HG03442 (cell line): ENCODE measurements around the gene CLIP2.
"Not testable (repeated sequence)": the region's sequence is repeated elsewhere in the genome, so short reads cannot be mapped to it uniquely, and the experiment has no call there.

Source experiments
- ATAC-seq: cut with Tn5 transposase; IDR thresholded peaks from one replicate; pipeline ENCODE4 v1.9.1; 2021; ENCODE audit warnings: mild to moderate bottlenecking, moderate library complexity; ENCODE audit not compliant: unreplicated experiment

CLIP2 gene

DNA sequence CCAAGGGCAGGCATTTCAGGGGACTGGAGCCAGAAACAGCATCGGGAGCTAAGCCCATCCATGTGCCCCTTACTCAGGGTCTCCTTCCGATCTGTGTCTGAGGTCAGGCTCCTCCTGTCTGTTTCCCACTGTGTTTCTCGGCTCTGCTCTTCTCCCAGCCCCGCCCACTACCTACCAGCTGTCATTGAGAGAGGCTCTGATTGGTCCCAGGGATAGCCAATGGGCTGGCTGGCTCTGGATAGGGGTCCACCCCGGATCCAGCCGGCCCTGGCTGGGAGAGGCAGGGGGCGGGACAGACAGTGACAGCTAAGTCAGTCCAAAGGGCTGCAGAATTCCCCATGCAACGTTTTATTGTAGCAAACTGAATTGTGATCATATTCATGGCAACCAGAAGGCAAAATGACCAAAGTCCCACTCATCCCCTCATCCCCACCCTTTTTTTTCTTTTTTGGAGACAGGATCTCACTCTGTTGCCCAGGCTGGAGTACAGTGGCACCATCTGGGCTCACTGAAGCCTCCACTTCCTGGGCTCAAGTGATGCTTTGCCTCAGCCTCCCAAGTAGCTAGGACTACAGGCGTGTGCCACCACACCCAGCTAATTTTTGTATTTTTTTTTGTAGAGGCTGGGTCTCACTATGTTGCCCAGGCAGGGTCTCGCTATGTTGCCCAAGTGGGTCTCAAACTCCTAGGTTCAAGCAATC lies 76.3 kb downstream of the CLIP2 start:
- ATAC-seq: no peak

DNA sequence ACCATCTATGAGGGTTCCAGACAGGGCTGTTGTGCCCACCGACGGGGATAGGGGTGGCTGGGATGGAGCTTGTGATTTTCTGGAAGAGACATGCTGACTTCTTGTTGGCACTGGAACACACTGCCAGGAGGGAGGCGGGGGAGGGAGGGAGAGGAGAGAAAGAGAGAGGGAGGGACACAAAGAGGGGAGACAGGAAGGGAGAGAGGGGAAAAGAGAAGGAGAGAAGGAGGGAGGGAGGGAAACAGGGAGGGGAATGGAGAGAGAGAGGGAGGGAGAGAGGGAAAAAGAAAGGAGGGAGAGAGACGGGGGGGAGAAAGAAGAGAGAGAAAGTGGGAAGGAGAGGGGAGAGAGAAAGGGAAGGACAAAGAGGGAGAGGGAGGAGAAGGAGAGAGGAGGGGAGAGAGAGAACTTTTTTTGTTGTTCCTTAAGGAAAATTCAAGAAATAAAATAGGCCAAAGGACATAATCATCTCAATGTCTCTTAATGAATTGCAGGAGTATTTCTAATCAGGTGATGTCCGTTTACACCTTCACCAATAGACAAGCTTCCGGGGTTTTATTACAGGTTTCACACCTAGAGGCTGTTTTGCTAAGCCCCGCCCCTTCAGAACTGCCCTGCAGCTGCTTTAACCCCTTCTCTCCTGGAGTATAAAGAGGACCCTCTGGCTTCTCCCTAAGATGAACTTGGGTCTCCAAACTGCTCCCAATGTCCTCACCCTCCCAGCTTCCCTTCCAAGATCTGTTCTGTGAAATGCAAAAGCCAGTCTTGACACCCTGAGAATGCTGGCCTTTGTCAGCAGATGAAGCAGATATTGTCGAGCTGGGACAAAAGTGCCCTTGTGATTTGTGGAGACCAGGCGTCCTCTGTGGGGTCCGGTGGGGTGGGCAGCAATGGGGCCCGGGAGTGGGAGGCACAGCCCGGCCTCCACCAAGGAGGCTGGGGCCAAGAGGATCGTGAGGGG lies 82.5 kb downstream of the CLIP2 start:
- ATAC-seq: no peak

DNA sequence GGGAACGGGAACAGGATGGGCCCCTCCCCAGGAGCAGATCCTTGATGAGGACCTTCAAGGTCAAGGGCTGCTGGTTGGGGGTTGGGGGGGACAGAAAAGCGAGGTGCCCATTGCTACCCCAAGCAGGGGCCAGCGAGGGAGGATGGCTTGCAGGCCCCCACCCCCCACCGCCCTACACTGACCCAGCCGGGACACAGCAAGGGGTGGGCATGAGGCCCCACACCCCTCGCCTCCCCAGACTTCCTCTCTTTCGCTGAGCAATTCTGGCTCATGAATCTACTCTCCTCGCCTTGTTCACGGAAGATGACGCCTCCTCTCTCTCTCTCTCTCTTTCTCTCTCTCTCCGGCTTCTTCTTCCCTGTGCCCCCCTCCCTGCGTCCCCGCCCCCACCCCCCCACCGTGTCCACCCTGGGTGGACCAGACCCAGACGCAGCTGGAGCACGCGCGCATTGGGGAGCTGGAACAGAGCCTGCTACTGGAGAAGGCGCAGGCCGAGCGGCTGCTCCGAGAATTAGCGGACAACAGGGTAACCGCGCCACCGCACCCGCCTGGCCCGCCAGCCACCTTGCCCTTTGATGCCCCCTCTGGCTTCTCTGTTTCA lies 83.4 kb downstream of the CLIP2 start:
- no peak for ATAC-seq

DNA sequence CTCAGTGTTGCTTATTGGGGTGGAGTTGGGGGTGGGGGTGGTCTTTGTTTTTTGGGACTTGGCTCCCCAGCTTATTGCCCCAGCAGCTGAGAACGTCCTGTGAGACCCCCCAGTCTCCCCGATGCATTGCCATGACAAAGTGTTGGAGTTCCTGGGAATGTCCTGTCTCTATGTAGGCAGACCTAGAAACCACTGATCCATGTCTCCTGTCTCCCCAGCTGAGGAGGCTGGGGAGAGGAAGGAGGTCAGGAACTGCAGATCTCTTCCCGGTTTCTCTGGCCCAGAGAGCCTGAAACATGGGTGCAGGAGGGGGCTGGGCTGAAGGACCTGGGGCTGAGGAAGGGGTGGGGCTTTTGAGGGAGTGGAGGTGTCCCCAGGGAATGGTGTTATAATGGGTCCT lies 84.3 kb downstream of the CLIP2 start:
- no peak for ATAC-seq

DNA sequence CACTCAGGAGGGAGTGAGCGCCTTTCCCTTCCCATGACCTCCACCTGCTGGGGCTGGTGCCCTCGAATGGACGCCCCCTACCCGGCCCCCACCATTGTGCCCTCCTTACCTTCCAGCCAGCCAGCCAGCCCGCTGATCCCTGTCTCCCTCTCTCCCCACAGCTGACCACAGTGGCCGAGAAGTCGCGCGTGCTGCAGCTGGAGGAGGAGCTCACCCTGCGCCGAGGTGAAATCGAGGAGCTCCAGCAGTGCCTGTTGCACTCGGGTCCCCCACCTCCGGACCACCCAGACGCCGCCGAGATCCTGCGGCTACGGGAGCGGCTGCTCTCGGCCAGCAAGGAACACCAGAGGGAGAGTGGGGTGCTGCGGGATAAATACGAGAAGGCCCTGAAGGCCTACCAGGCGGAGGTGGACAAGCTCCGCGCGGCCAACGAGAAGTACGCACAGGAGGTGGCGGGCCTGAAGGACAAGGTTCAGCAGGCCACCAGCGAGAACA lies 86.6 kb downstream of the CLIP2 start:
- no peak for ATAC-seq

DNA sequence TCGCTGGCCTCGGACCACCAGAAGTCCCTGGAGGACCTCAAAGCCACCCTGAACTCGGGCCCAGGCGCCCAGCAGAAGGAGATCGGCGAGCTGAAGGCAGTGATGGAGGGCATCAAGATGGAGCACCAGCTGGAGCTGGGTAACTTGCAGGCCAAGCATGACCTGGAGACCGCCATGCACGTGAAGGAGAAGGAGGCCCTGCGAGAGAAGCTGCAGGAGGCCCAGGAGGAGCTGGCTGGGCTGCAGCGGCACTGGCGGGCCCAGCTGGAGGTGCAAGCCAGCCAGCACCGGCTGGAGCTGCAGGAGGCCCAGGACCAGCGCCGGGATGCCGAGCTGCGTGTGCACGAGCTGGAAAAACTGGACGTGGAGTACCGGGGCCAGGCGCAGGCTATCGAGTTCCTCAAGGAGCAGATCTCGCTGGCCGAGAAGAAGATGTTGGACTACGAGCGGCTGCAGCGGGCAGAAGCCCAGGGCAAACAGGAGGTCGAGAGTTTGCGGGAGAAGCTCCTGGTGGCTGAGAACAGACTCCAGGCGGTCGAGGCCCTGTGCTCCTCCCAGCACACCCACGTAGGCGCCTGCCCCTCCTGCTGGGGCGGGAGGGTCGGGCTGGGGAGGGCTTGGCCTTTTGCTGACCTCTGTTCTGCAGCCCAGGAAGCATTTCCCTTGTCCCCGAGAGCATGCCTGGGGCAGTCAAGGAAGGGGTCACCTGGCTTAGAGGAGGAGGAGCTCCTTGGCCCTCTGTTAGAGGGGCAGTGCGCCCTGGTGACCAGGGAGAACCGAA lies 87.2 kb downstream of the CLIP2 start:
- ATAC-seq: no peak

DNA sequence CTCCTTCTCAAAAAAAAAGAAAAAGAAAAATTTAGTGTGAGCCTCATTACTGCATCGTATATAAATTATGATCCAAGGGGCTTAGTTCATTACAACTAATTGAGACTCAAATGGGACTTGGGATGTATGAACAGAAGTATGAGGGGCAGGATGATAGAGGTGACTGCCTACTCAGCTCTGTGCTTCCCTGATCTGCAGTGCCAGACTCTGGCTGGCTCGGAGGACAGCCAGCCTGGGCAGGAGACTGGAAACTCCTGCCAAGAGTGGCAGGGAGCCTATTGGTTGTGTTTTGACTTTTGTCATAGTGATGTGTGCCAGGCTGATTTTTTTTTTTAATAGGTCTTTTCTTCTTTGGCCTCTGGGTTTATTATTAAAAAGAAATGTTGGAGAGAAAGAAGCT lies 90.7 kb downstream of the CLIP2 start:
- ATAC-seq: no peak

DNA sequence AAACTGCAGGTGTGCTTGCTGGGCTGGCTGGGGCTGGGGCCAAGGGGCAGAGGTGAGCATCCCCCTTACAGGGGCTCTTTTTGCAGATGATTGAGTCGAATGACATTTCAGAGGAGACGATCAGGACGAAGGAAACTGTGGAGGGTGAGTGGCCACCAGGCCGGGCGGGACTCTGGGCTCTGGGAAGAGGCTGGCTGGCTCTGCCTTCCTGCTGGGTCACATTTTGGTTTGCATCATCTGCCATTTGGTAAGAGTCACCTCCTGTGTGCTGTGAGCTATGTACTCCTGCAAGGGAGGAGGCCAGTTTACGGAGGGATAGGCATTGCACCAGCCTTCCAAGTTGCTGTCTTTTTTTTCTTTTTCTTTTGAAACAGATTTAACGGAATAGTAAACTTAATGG lies 91.5 kb downstream of the CLIP2 start:
- ATAC-seq: no peak

DNA sequence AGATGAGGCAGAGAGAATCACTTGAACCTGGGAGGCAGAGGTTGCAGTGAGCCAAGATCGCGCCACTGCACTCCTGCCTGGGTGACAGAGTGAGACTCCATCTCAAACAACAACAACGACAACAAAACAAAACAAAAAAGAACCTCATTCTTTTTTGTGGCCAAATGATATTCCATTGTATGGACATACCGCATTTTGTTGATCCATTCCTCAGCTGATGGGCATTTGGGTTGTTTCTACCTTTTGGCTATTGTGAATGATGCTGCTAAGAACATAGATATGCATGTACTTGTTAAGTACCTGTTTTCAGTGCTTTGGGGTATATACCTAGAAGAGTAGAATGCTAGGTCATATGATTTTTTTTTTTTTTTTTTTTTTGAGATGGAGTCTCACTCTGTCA lies 94.9 kb downstream of the CLIP2 start:
- ATAC-seq: not testable (repeated sequence)

DNA sequence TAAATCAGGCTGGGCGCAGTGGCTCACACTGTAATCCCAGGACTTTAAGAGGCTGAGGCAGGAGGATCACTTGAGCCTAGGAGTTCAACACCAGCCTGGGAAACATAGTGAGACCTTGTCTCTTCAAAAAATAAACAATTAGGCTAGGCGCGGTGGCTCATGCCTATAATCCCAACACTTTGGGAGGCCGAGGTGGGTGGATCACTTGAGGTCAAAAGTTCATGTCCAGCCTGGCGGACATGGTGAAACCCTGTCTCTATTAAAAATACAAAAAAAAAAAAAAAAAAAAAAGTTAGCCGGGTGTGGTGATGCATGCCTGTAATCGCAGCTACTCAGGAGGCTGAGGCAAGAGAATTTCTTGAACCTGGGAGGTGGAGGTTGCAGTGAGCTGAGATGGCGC lies 95.6 kb downstream of the CLIP2 start:
- ATAC-seq: not testable (repeated sequence)

DNA sequence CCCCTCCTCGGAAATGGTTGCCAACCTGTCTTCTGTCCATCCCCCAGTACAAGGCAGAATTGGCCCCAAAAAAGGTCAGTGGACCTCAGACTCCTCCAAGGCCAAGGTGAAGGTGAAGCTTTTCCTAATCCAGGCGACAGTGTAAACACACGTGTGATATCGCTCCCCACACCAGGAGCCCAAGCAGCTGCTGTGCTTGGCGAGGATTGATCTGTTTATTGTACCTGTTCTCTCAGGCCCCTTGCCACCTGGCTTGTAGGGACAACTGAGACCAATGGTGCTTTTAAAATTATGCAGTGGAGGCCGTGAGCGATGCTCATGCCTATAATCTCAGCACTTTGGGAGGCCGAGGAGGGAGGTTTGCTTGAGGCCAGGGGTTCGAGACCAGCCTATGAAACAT lies 98.4 kb downstream of the CLIP2 start:
- no peak for ATAC-seq

DNA sequence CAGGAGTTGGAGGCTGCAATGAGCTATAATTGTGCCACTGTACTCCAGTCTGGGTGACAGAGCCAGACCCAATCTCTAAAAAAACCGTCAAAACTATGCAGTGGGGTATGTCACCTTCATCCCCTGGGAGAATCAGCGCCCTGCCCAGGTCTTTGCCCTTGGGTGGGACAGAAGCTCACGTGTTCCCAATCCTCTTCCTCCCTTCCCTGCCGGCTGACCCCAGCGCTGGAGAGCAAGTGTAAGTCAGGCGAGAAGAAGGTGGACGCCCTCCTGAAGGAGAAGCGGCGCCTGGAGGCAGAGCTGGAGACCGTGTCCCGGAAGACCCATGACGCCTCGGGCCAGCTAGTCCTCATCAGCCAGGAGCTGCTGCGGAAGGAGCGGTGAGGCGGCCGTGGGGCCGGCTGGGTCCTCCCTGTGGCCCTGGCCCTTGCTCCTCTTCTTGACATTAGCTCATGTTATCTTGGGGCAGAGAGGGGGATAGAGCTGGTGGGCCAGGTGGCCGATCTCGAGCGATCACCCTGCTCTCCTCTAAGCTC lies 99.7 kb downstream of the CLIP2 start:
- no peak for ATAC-seq

DNA sequence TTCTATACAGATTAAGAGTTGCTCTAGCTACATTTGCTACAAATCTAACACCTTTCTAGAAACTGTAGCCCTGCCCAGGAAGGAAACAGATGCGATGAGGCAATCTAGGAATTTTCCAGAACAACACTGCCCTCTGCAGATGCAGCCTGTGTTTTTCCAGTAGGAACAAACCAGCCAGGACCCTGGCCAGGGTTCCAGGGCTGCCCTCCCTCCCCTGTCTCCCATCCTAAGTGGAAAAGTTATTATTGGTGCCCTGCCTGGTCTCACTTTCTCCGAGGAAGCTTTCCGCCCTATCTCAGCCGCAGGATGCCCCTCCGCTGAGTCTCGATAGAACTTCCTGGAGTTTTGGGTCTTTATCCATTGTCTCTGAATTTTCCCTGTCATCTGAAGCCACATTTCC lies 104.5 kb downstream of the CLIP2 start:
- not testable (repeated sequence) for ATAC-seq

DNA sequence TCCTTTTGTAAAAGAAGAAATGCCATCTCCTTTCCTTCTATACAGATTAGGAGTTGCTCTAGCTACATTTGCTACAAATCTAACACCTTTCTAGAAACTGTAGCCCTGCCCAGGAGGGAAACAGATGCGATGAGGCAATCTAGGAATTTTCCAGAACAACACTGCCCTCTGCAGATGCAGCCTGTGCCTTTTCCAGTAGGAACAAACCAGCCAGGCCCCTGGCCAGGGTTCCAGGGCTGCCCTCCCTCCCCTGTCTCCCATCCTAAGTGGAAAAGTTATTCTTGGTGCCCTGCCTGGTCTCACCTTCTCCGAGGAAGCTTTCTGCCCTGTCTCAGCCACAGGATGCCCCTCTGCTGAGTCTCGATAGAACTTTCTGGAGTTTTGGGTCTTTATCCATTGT lies 105.4 kb downstream of the CLIP2 start:
- ATAC-seq: not testable (repeated sequence)

DNA sequence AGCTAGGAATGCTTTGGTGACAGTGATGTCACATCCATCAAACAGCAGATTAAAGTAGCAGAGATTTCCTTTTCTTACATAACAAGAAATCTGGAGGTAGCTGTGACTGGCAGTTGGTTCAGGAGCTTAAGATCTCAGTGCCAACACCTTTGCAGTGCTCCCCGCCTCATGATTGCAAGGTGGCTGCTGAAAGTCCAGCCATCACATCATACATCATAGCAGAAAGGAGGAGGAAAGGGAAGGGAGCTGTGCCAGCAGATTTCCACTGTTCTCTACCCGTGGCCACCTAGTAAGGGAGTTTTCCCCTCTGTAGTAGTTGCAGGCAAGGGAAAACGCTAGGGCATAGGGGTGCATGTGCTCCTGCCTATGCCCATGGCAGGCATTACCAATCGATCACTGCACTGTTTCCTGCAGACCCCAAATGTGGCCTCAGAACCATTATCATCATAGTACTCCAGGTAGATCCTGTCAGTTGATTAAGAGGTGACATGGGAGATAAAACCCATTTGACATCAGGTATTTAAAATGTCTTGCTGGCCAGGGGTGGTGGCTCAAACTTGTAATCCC lies 106.6 kb downstream of the CLIP2 start:
- ATAC-seq: no peak

DNA sequence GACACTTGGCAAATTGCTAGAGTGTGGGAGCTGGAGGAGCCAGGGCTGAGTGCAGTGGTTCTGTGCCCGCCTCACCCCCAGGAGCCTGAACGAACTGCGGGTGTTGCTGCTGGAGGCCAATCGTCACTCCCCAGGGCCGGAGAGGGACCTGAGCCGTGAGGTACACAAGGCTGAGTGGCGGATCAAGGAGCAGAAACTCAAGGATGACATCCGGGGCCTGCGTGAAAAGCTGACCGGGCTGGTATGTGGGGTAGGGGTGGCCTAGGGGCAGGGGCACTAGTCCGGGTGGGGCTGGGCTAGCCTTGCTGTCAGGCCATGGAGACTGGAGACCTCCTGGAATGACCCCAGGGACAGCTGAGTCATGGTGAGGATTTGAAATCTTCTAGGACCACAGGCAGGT lies 107.8 kb downstream of the CLIP2 start:
- ATAC-seq: no peak

DNA sequence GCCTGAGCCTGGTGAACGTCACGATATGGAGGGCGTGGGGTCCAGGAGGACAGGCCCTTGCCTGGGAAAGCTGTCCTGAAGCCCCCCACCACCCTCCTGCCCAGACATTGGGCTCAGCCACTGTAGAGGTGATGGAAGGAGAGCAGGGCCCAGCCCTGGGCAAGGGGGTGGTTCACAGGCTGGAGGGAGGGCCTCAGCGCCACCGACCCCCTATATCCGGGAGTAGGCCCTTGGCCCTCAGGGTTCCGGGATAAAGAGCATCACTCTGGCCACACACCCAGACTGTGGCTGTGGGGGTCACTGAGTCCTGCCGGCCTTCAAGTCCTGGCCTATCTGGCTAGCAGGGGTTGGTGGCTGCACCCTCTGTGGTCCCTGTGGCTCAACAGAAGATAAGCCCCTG lies 109.2 kb downstream of the CLIP2 start:
- ATAC-seq: no peak

DNA sequence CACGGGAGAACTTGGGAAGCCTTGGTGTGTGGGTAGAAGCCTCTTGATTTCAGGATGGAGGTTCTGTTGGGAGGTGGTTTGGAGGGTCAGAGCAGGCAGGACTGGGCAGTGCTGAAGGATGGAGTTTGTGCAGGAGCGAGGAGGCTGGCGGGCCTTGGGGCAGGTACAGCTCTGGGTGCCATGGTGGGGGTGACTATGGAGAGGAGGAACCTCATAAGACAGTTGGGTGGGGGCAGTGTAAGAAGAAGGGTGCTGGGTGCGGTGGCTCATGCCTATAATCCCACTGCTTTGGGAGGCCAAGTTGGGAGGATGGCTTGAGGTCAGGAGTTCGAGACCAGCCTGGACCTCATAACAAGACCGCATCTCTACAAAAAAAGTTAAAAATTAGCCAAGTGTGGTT lies 109.8 kb downstream of the CLIP2 start:
- no peak for ATAC-seq

DNA sequence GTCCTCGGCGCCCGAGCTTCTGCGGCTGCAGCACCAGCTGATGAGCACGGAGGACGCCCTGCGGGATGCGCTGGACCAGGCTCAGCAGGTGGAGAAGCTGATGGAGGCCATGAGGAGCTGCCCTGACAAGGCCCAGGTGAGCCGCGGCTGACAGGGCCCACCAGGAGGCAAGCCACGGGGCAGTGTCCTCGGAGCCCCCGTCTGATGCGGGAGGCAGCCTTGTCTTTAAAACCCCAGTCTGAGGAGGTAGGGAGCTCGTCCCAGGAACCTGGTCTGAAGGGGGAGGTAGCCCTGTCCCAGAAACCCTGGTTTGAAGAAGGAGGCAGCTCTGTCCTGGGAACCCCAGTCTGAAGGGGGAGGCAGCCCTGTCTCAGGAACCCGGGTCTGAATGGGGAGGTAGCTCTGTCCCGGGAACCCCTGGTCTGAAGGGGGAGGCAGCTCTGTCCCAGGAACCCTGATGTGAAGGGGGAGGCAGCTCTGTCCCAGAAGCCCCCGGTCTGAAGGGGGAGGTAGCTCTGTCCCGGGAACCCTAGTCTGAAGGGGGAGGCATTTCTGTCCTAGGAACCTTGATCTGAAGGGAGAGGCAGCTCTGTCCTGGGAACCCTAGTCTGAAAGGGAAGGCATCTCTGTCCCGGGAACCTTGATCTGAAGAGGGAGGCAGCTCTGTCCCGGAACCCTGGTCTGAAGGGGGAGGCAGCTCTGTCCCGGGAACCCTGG lies 111.4 kb downstream of the CLIP2 start:
- ATAC-seq: no peak
